Prostate gland (tissue), 2 donors: ENCODE measurements around the gene ACTRT2. TPM values are rescaled to one million over a fixed set of nuclear protein-coding genes. Genes with fewer than 3 reads are reported as not detected.

Experiments used
- DNase-seq: peaks from one replicate; pipeline ENCODE4 v3.0.0-alpha.2; 2019; ENCODE audit warnings: low spot score
- H3K27ac ChIP-seq, 2 donors: fragments of 200-600 bp; sonication (generic); 2 replicates each; pipeline ENCODE4 v1.5.1; 2017 to 2019
- H3K27me3 ChIP-seq: fragments of 200-600 bp; sonication (generic); replicated peaks from 2 replicates; pipeline ENCODE4 v1.5.1; 2019; ENCODE audit not compliant: insufficient read depth
- H3K36me3 ChIP-seq, 2 donors: fragments of 200-600 bp; sonication (generic); 1 replicate in 1 of 2; 2 replicates in 1 of 2; pipeline versions ENCODE4 v1.5.1 to v1.8.1; 2017 to 2019
- H3K4me1 ChIP-seq: fragments of 200-600 bp; sonication (generic); replicated peaks from 2 replicates; pipeline ENCODE4 v1.5.1; 2019
- H3K4me3 ChIP-seq, 2 donors: fragments of 200-600 bp; sonication (generic); 2 replicates each; pipeline ENCODE4 v1.5.1; 2017 to 2019
- H3K9me3 ChIP-seq: fragments of 200-600 bp; sonication (generic); 2 replicates; pipeline ENCODE4 v1.5.1; 2017
- POLR2A ChIP-seq: fragments of 450-650 bp; IDR thresholded peaks from one replicate; pipeline ENCODE4 v1.6.1; 2016; ENCODE audit warnings: antibody characterized with exemption, mild to moderate bottlenecking
- POLR2AphosphoS5 ChIP-seq: sonication (generic); formaldehyde crosslinking; IDR thresholded peaks from one replicate; pipeline ENCODE4 v1.6.1; 2017; ENCODE audit warnings: antibody characterized with exemption
- WGBS: methylation state at CpG from one replicate; pipeline ENCODE4 v1.1.5; 2018; 5-methylcytosine and 5-hydroxymethylcytosine counted together
- intact Hi-C: fragments of 100-400 bp; cut with DNase I; formaldehyde crosslinking; loops from one replicate; pipeline ENCODE4 v1.14.2; 2022
- total RNA-seq, 2 donors: library from RNA; depleted of rRNA; stranded (reverse); fragments of >200 nt; gene quantifications; one replicate each; pipeline ENCODE4 v1.1.0, GENCODE V29; 2016
- TF ChIP-seq, protein P1 (sequence below), 4 experiments: fragments of 200-600 bp in 2 of 4; fragments of 450-650 bp in 2 of 4; sonication (generic) in 2 of 4; IDR thresholded peaks; 1 replicate in 3 of 4; 2 replicates in 1 of 4; pipeline ENCODE4 v1.5.1; 2016 to 2019; ENCODE audit warnings: antibody characterized with exemption in 4 of 4, mild to moderate bottlenecking in 2 of 4, moderate library complexity in 2 of 4

ACTRT2 gene
- total RNA-seq, 2 donors from 2014 or later = 7.2 TPM; not detected in 1

- TF ChIP-seq, protein P1, sequence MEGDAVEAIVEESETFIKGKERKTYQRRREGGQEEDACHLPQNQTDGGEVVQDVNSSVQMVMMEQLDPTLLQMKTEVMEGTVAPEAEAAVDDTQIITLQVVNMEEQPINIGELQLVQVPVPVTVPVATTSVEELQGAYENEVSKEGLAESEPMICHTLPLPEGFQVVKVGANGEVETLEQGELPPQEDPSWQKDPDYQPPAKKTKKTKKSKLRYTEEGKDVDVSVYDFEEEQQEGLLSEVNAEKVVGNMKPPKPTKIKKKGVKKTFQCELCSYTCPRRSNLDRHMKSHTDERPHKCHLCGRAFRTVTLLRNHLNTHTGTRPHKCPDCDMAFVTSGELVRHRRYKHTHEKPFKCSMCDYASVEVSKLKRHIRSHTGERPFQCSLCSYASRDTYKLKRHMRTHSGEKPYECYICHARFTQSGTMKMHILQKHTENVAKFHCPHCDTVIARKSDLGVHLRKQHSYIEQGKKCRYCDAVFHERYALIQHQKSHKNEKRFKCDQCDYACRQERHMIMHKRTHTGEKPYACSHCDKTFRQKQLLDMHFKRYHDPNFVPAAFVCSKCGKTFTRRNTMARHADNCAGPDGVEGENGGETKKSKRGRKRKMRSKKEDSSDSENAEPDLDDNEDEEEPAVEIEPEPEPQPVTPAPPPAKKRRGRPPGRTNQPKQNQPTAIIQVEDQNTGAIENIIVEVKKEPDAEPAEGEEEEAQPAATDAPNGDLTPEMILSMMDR (IDR thresholded peaks at IDR 0.05) = no peak
- TF ChIP-seq POLR2AphosphoS5 = no peak
- TF ChIP-seq POLR2A = no peak
- WGBS = 95% methylated on average over 12 of the region's 12 CpGs
- no peaks in the 10 kb centered on the region for H3K36me3 ChIP-seq
- intact Hi-C loops = no loop called here
- no peak for DNase-seq
- no peaks in the 10 kb centered on the region for H3K4me1 ChIP-seq
- no peak overlapping the region for H3K4me3 ChIP-seq
- H3K27me3 ChIP-seq = peaks cover 9% of the 10 kb centered on the region
- no peaks in the 10 kb centered on the region for H3K9me3 ChIP-seq
- no peak overlapping the region for H3K27ac ChIP-seq
Observed at GRCh38 chr1:3020263-3020909, 881 bp upstream of the ACTRT2 start.

GRCh38 chr1:3021801-3022401 lies 634 bp downstream of the ACTRT2 start:
- 91% methylated on average over 28 of the region's 28 CpGs for WGBS
- H3K27me3 ChIP-seq = peaks cover 8% of the 10 kb centered on the region
- H3K9me3 ChIP-seq = no peaks in the 10 kb centered on the region
- intact Hi-C loops = no loop called here
- H3K4me3 ChIP-seq = no peak overlapping the region
- no peak for TF ChIP-seq POLR2A
- TF ChIP-seq, protein P1 (IDR thresholded peaks at IDR 0.05) = no peak
- TF ChIP-seq POLR2AphosphoS5 = no peak
- H3K27ac ChIP-seq = no peak overlapping the region
- H3K4me1 ChIP-seq = no peaks in the 10 kb centered on the region
- no peaks in the 10 kb centered on the region for H3K36me3 ChIP-seq
- no peak for DNase-seq

DNA sequence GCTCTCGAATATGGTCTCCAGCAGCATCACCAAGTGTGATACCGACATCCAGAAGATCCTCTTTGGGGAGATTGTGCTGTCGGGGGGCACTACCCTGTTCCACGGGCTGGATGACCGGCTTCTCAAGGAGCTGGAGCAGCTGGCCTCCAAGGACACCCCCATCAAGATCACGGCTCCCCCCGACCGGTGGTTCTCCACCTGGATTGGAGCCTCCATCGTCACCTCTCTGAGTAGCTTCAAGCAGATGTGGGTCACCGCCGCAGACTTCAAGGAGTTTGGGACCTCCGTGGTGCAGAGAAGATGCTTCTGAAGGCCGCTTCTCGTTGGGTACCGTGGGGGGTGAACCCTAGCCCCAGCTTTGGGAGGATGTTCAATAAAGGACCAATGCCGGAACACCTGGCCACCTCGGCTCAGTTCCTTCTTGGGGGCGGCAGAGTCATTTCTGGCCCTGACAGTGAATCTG lies 1.3 kb downstream of the ACTRT2 start:
- H3K27me3 ChIP-seq = peaks cover 3% of the 10 kb centered on the region
- no peak overlapping the region for H3K4me3 ChIP-seq
- TF ChIP-seq, protein P1 (IDR thresholded peaks at IDR 0.05) = no peak
- TF ChIP-seq POLR2A (no peak), POLR2AphosphoS5 (no peak)
- DNase-seq = no peak
- 87% methylated on average over 15 of the region's 18 CpGs for WGBS
- H3K27ac ChIP-seq = no peak overlapping the region
- H3K4me1 ChIP-seq = no peaks in the 10 kb centered on the region
- no peaks in the 10 kb centered on the region for H3K9me3 ChIP-seq
- no peaks in the 10 kb centered on the region for H3K36me3 ChIP-seq
- intact Hi-C loops = no loop called here

DNA sequence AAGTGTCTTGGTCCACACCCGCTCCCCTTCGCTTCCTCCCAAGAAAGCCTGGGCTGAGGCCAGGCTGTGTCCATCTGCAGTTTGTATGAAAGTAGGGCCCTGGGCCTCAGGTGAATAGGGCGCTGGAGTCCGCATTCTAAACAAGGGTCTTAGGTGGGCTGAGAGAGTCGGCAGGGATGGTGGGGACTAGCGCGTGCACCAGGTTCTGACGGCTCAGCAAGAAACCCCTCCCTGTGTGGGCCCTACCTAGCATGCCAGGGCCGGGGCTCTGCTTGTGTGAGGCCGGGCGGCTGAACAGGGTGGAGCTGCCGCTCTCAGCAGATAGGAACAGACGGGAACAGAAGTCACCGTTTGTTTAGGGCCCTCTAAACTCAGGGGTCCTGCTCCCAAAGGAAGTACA lies 1.7 kb downstream of the ACTRT2 start:
- WGBS = 49% methylated on average over 14 of the region's 14 CpGs
- H3K4me1 ChIP-seq = no peaks in the 10 kb centered on the region
- intact Hi-C loops = no loop called here
- no peak for TF ChIP-seq POLR2AphosphoS5
- TF ChIP-seq POLR2A = no peak
- TF ChIP-seq, protein P1 (IDR thresholded peaks at IDR 0.05) = no peak
- H3K9me3 ChIP-seq = no peaks in the 10 kb centered on the region
- no peaks in the 10 kb centered on the region for H3K36me3 ChIP-seq
- no peak for DNase-seq
- no peak overlapping the region for H3K27ac ChIP-seq
- peaks cover 3% of the 10 kb centered on the region for H3K27me3 ChIP-seq
- no peak overlapping the region for H3K4me3 ChIP-seq

- Histone ChIP-seq H3K36me3 (no peaks in the 10 kb centered on the region), H3K9me3 (no peaks in the 10 kb centered on the region), H3K27me3 (peaks cover 6% of the 10 kb centered on the region), H3K4me1 (no peaks in the 10 kb centered on the region), H3K4me3 (no peak overlapping the region), H3K27ac (no peak overlapping the region)
- WGBS = 72% methylated on average over 9 of the region's 9 CpGs
- TF ChIP-seq, protein P1 (IDR thresholded peaks at IDR 0.05) = peak in 1 of 4 experiments; percentile 29
- TF ChIP-seq POLR2A (no peak), POLR2AphosphoS5 (no peak)
- intact Hi-C loops = no loop called here
- DNase-seq = no peak
Observed at GRCh38 chr1:3024019-3024418, 2.8 kb downstream of the ACTRT2 start.
